Measurements from ENCODE around the gene AHCYL1.

The AHCYL1 gene

DNA sequence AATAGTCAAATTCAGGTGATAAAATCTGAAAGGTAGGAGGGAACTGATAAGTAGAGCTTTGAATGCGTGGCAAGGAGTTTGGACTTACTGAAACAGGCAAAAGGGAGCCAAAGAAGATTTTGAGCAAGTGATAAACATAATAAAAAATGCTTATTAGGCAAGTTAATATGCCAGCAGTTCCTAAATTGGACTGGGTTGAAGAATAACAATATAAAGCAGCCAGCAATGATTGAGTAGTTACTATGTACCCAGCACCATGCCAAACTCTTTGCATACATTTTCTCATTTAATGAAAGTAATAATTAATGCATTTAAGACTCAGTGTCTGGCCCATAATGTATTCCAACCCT is 23.8 kb upstream of the AHCYL1 start:
- TF ChIP-seq GATA3 (IDR thresholded peaks at IDR 0.05; ENCODE audit: low read depth, low read length): no peak
- no peak for TF ChIP-seq GATA2 (IDR thresholded peaks at IDR 0.05; ENCODE audit: low read depth, low read length)

- no peak for TF ChIP-seq GATA2 (IDR thresholded peaks at IDR 0.05; ENCODE audit: low read depth, low read length)
- TF ChIP-seq GATA3 (IDR thresholded peaks at IDR 0.05; ENCODE audit: low read depth, low read length): no peak
Measured at GRCh38 chr1:109963864-109964263, 20.7 kb upstream of the AHCYL1 start.

GRCh38 chr1:109969146-109969829 is 15.3 kb upstream of the AHCYL1 start:
- TF ChIP-seq GATA3 (IDR thresholded peaks at IDR 0.05; ENCODE audit: low read depth, low read length): no peak
- TF ChIP-seq GATA2 (IDR thresholded peaks at IDR 0.05; ENCODE audit: low read depth, low read length): no peak

GRCh38 chr1:109969907-109970306 is 14.7 kb upstream of the AHCYL1 start:
- TF ChIP-seq GATA2 (IDR thresholded peaks at IDR 0.05; ENCODE audit: low read depth, low read length) (no peak), GATA3 (IDR thresholded peaks at IDR 0.05; ENCODE audit: low read depth, low read length) (no peak)

DNA sequence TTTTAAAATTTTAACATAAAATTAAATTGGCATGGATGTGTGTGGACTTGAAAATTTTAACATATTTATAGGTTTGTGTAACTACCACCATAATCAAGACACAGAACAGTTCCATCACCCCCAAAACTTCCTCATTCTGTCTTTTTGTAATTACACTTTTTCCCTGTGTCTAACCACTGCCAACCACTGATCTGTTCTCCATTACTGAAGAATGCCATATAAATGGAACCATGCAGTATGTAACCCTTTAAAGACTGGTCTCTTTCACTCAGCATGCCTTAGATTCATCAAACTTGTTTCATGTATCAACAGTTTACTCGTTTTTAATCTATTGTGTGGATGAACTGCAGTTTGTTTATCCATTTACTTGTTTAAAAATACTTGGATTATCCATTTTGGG is 13.0 kb upstream of the AHCYL1 start:
- TF ChIP-seq GATA3 (IDR thresholded peaks at IDR 0.05; ENCODE audit: low read depth, low read length): no peak

DNA sequence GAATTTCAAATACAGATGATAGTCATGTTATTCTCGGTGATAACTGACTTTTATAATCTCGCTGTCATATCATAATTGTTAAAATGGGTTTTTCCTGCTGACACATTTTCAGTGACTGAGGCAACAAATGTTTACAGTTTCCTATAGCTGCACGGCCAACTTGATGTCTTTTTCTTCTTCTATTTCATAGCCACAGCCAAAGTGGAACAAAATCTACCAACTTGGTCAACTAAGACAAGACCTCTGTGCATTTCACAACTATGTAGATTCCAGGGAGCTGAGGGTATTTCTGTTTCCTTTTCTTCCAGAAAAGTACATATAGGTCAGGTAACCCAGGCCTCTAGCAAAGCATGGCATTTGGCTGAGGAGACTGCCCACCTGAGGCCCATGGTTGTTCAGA is 10.4 kb upstream of the AHCYL1 start:
- TF ChIP-seq GATA3 (IDR thresholded peaks at IDR 0.05; ENCODE audit: low read depth, low read length): no peak

GRCh38 chr1:109975718-109976117 is 8.8 kb upstream of the AHCYL1 start:
- TF ChIP-seq GATA2 (IDR thresholded peaks at IDR 0.05; ENCODE audit: low read depth, low read length): no peak
- TF ChIP-seq GATA3 (IDR thresholded peaks at IDR 0.05; ENCODE audit: low read depth, low read length): no peak

DNA sequence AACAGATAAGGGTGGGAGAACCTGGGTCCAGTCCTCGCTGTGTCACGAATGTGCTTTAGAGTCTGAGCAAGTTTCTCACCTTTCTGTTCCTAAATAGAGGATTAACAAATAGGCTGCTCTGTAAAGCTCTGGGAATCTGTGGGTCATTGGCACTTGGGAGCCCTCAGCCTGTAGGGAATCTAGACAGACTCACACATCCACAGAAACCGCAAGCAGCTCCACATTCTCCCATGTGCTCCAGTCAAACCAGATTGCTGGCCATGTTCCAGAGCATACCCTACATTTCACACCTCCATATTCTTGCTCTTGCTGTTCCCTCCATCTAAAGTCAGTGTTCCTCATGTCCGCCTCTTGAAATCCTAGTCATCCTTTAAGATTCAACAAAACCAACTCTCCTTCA is 7.8 kb upstream of the AHCYL1 start:
- no peak for TF ChIP-seq GATA3 (IDR thresholded peaks at IDR 0.05; ENCODE audit: low read depth, low read length)

GRCh38 chr1:109977225-109977624 is 7.3 kb upstream of the AHCYL1 start:
- no peak for TF ChIP-seq GATA3 (IDR thresholded peaks at IDR 0.05; ENCODE audit: low read depth, low read length)
- TF ChIP-seq GATA2 (IDR thresholded peaks at IDR 0.05; ENCODE audit: low read depth, low read length): no peak

DNA sequence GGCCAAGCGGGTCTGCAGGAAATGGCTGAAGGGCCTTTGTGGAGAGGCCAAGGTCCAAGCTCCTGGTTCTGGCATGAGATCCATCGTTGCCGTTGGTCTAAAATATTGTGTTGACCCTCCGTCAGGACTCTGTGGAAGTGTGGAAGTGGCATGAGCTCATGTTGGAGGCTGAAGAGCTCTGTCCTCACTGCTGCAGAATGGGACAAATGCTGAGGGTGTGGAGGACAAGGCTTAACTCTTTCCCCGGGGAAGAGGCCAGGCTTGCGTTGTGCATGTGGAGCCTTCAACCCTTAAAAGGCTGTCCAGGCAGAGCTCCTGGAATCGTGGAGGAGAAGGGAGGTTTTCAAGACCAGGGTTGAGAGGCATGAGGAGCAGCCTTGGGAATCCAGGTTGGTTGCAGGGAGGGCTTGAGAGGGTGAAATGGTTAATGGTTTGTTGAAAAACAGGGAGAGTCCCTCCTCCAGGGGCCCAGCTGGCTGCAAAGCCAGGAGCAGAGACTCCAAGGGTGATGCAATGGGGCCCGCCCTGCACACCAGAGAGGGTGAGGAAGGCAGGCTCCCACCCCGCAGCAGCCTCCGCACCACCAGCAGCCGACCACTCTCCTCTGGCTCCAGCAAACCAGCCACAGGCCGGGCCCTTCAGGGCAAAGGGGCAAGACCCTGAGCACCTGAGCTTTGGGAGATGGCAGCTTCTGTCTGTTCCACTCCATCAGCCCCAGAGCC is 6.7 kb upstream of the AHCYL1 start:
- TF ChIP-seq GATA3 (IDR thresholded peaks at IDR 0.05; ENCODE audit: low read depth, low read length): no peak
- no peak for TF ChIP-seq GATA2 (IDR thresholded peaks at IDR 0.05; ENCODE audit: low read depth, low read length)

DNA sequence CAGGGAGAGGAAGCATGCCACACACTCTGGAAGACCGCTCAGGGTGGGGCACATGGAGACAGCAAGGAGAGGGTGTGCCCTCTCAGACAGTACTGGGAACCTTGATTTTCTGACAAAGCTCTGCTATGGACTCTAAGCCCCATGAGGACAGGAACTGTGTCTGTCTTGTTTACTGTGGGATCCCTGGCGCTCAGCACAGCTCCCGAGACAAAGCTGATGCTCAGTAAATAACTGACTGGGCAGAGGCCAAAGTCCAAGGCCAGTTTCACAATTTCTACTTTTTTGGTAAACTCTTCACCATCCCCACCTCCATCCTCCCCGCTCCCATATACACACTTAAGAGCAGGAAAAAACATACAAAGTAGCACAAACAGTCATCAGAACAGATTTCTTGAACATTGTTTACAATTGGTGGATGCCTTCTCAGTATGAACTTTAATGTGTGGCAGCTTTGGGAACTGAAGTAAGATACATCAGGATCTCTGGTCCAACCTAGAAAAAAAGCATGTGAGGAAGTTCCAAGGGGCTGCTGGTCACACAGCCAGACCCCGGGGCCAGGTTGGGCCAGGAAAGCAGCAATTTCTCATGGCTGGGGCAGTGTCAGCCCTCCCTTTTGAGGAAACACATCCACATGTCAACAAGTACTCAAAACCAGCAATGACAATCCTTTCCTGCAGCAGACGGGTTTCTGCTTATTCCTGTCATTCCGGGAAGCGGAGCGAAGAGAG is 5.6 kb upstream of the AHCYL1 start:
- no peak for TF ChIP-seq GATA3 (IDR thresholded peaks at IDR 0.05; ENCODE audit: low read depth, low read length)
- no peak for TF ChIP-seq GATA2 (IDR thresholded peaks at IDR 0.05; ENCODE audit: low read depth, low read length)

DNA sequence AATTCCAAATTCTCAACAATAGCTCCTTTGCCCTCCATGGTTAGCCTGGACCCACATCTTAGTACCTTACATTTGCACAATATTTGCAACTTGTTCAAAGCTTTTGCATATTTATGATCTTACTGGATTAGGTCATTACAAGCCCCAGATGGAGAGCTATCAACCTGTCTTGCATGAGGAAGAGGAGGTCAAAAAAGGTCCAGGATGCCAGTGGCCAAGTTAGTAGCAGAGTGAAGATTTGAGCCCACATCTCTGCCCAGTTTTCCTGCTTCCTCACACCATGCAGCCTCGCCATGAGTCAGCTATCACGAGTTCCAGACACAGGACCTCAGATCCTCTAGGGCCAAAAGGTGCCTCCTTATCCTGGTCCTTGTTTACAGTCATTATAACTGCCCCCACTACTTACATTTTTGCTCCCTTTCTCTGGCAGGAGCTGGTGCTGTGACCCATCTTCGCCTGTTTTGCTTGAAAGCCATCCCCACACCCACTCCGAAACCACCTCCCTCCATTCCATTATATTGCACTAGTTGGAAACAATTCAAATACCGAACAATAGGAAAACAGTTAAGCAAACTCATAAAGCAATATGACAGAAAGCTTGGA is 5.0 kb upstream of the AHCYL1 start:
- TF ChIP-seq GATA2 (IDR thresholded peaks at IDR 0.05; ENCODE audit: low read depth, low read length) (no peak), GATA3 (IDR thresholded peaks at IDR 0.05; ENCODE audit: low read depth, low read length) (no peak)

GRCh38 chr1:109980324-109981003 is 4.1 kb upstream of the AHCYL1 start:
- no peak for TF ChIP-seq GATA2 (IDR thresholded peaks at IDR 0.05; ENCODE audit: low read depth, low read length)
- TF ChIP-seq GATA3 (IDR thresholded peaks at IDR 0.05; ENCODE audit: low read depth, low read length): no peak

- no peak for TF ChIP-seq GATA2 (IDR thresholded peaks at IDR 0.05; ENCODE audit: low read depth, low read length)
- no peak for TF ChIP-seq GATA3 (IDR thresholded peaks at IDR 0.05; ENCODE audit: low read depth, low read length)
Measured at GRCh38 chr1:109981004-109981335, 3.6 kb upstream of the AHCYL1 start.
